Mesenchymal stem cell (in vitro differentiated cells and primary cell): ENCODE measurements around the gene PRIM2.
"Not testable (repeated sequence)": the region's sequence is repeated elsewhere in the genome, so short reads cannot be mapped to it uniquely, and the experiment has no call there.

Experiments used
- DNase-seq: peaks from one replicate; pipeline ENCODE4 v3.0.0-alpha.2; 2013
- H2AFZ ChIP-seq: one replicate; pipeline ENCODE4 v1.6.1; 2013; ENCODE audit warnings: low read depth, mild to moderate bottlenecking, control low read depth, inconsistent platforms, low read length, moderate library complexity
- H2AK5ac ChIP-seq: 2 replicates; pipeline ENCODE4 v1.6.1; 2013; ENCODE audit warnings: low read length, moderate library complexity, mild to moderate bottlenecking, inconsistent platforms; ENCODE audit not compliant: severe bottlenecking
- H2BK120ac ChIP-seq: one replicate; pipeline ENCODE4 v1.6.1; 2013; ENCODE audit warnings: low read depth, mild to moderate bottlenecking, inconsistent platforms, low read length, moderate library complexity
- H2BK12ac ChIP-seq, 2 experiments: one replicate each; pipeline ENCODE4 v1.6.1; 2013; ENCODE audit warnings: inconsistent platforms in 2 of 2, low read length in 2 of 2, mild to moderate bottlenecking in 2 of 2, moderate library complexity in 2 of 2, control low read depth in 1 of 2
- H2BK15ac ChIP-seq: one replicate; pipeline ENCODE4 v1.6.1; 2013; ENCODE audit warnings: mild to moderate bottlenecking, low read depth, inconsistent platforms; ENCODE audit not compliant: poor library complexity, severe bottlenecking
- H2BK5ac ChIP-seq: 2 replicates; pipeline ENCODE4 v1.6.1; 2013; ENCODE audit warnings: low read depth, mild to moderate bottlenecking, low read length, control low read depth, inconsistent platforms; ENCODE audit not compliant: poor library complexity, severe bottlenecking
- H3K14ac ChIP-seq, 2 experiments: one replicate each; pipeline ENCODE4 v1.6.1; 2013; ENCODE audit warnings: inconsistent platforms in 2 of 2, low read length in 2 of 2, control low read depth in 1 of 2, mild to moderate bottlenecking in 1 of 2, moderate library complexity in 1 of 2
- H3K18ac ChIP-seq, 2 experiments: one replicate each; pipeline ENCODE4 v1.6.1; 2013; ENCODE audit warnings: inconsistent platforms in 2 of 2, low read length in 2 of 2, control low read depth in 1 of 2, low read depth in 1 of 2, mild to moderate bottlenecking in 1 of 2
- H3K23ac ChIP-seq, 2 experiments: one replicate each; pipeline ENCODE4 v1.6.1; 2013; ENCODE audit warnings: inconsistent platforms in 2 of 2, low read length in 2 of 2, mild to moderate bottlenecking in 2 of 2, moderate library complexity in 2 of 2, control low read depth in 1 of 2
- H3K27ac ChIP-seq: 2 replicates; pipeline ENCODE4 v1.5.1; 2013; ENCODE audit warnings: mild to moderate bottlenecking, moderate library complexity, low read length, control low read depth, inconsistent platforms; ENCODE audit not compliant: poor library complexity, severe bottlenecking
- H3K27me3 ChIP-seq, 2 experiments: 2 replicates each; pipeline versions ENCODE4 v1.6.1 to v1.7.0; 2013; ENCODE audit warnings: low read length in 2 of 2, mild to moderate bottlenecking in 2 of 2, moderate library complexity in 2 of 2, control low read depth in 1 of 2, inconsistent platforms in 1 of 2; ENCODE audit not compliant: control insufficient read depth in 1 of 2, insufficient read depth in 1 of 2
- H3K36me3 ChIP-seq, 2 experiments: 2 replicates each; pipeline versions ENCODE4 v1.6.1 to v1.7.0; 2013; ENCODE audit warnings: low read length in 2 of 2, control low read depth in 1 of 2, inconsistent platforms in 1 of 2, low read depth in 1 of 2, mild to moderate bottlenecking in 1 of 2; ENCODE audit not compliant: insufficient read depth in 2 of 2, control insufficient read depth in 1 of 2
- H3K4ac ChIP-seq, 2 experiments: one replicate each; pipeline ENCODE4 v1.6.1; 2013; ENCODE audit warnings: inconsistent platforms in 2 of 2, low read length in 2 of 2, mild to moderate bottlenecking in 2 of 2, moderate library complexity in 2 of 2, control low read depth in 1 of 2, low read depth in 1 of 2
- H3K4me1 ChIP-seq: 2 replicates; pipeline ENCODE4 v1.6.1; 2013; ENCODE audit warnings: low read depth, low read length, control low read depth; ENCODE audit not compliant: control insufficient read depth, insufficient read depth
- H3K4me2 ChIP-seq: 2 replicates; pipeline ENCODE4 v1.6.1; 2013; ENCODE audit warnings: low read length, mild to moderate bottlenecking, inconsistent platforms; ENCODE audit not compliant: poor library complexity, severe bottlenecking
- H3K4me3 ChIP-seq, 2 experiments: 2 replicates each; pipeline versions ENCODE4 v1.5.1 to v1.7.0; 2013; ENCODE audit warnings: low read length in 2 of 2, mild to moderate bottlenecking in 2 of 2, control low read depth in 1 of 2, low read depth in 1 of 2; ENCODE audit not compliant: insufficient read depth in 1 of 2
- H3K79me1 ChIP-seq: replicated peaks from 2 replicates; pipeline ENCODE4 v1.6.1; 2013; ENCODE audit warnings: mild to moderate bottlenecking, control low read depth, low read length, inconsistent platforms; ENCODE audit not compliant: poor library complexity, severe bottlenecking
- H3K9ac ChIP-seq: 2 replicates; pipeline ENCODE4 v1.7.0; 2013; ENCODE audit warnings: mild to moderate bottlenecking, low read length, moderate library complexity
- H3K9me3 ChIP-seq: 2 replicates; pipeline ENCODE4 v1.7.0; 2013; ENCODE audit warnings: mild to moderate bottlenecking, low read length; ENCODE audit not compliant: control insufficient read depth
- H4K8ac ChIP-seq: one replicate; pipeline ENCODE4 v1.6.1; 2013; ENCODE audit warnings: inconsistent platforms, mild to moderate bottlenecking, low read length, moderate library complexity
- H4K91ac ChIP-seq: one replicate; pipeline ENCODE4 v1.6.1; 2013; ENCODE audit warnings: mild to moderate bottlenecking, low read length, inconsistent platforms
- WGBS: methylation state at CpG from one replicate; pipeline ENCODE4 v1.1.7; 2013; ENCODE audit warnings: mixed read lengths; 5-methylcytosine and 5-hydroxymethylcytosine counted together

PRIM2 gene

DNA sequence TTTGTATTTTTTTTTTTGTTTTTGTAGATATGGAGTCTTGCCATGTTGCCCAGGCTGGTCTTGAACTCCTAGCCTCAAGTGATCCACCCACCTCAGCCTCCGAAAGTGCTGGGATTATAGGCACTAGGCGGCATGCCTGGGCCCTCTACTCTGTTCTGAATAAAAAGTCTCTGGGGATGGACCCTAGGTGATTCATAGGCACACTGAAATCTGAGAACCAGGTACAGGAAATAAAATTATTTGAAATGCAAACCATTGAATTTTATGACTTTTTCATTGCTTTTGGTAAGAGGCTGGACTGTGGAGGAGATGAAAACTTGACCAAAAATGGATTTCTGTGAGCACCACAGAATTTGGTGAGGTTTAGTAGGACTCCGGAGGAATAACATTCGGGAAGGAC lies 117.5 kb downstream of the PRIM2 start:
- no peak overlapping the region for H2AFZ ChIP-seq
- no peak overlapping the region for H3K4ac ChIP-seq
- H2AK5ac ChIP-seq, result no peak overlapping the region
- H3K9me3 ChIP-seq, result no peaks in the 10 kb centered on the region
- no peaks in the 10 kb centered on the region for H3K4me1 ChIP-seq
- H3K27me3 ChIP-seq, result no peaks in the 10 kb centered on the region
- no peak overlapping the region for H3K9ac ChIP-seq
- no peak overlapping the region for H3K4me3 ChIP-seq
- H4K91ac ChIP-seq, result no peak overlapping the region
- no peak overlapping the region for H4K8ac ChIP-seq
- 92% methylated on average over 4 of the region's 4 CpGs for WGBS
- H2BK120ac ChIP-seq, result no peak overlapping the region
- H2BK12ac ChIP-seq, result no peak overlapping the region
- H3K23ac ChIP-seq, result no peak overlapping the region
- peaks cover 4% of the 10 kb centered on the region for H3K79me1 ChIP-seq
- H3K27ac ChIP-seq, result no peak overlapping the region
- H3K4me2 ChIP-seq, result no peak overlapping the region
- no peak for DNase-seq
- no peak overlapping the region for H3K14ac ChIP-seq
- H3K36me3 ChIP-seq, result no peaks in the 10 kb centered on the region
- H2BK15ac ChIP-seq, result no peak overlapping the region
- no peak overlapping the region for H3K18ac ChIP-seq
- H2BK5ac ChIP-seq, result no peak overlapping the region

DNA sequence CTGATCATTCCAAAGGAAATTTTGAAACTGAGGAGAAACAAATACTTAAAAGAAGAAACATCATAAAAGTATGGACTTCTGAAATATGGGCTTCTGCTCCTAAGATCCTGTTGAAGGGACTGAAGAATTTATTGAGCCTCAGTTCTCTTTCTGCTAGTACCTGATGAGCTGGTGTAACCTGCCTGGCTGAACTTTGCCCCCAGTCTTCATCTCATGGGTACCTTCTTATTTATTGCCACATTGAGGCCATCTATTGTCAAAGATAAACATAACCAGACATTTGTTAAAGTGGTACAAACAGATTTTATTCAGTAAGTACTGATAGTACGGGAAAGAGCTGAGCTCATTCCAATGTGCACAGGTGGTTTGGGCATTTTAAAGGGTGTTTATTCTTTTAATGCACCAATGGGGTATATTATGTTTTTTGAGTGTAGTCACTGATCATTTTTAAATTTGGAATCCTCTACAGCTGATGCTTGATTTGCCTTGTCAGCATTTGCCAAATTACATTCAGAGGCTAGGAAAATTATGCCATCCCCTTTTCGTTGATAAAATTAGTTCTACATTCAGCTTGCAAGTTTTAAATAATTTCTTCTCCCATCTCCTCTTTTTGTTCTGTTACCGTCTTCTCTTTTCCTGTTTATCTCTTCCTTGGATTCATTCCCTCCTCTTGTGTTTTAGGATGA lies 118.2 kb downstream of the PRIM2 start:
- no peak overlapping the region for H2BK15ac ChIP-seq
- H3K36me3 ChIP-seq, result no peaks in the 10 kb centered on the region
- no peak overlapping the region for H4K91ac ChIP-seq

DNA sequence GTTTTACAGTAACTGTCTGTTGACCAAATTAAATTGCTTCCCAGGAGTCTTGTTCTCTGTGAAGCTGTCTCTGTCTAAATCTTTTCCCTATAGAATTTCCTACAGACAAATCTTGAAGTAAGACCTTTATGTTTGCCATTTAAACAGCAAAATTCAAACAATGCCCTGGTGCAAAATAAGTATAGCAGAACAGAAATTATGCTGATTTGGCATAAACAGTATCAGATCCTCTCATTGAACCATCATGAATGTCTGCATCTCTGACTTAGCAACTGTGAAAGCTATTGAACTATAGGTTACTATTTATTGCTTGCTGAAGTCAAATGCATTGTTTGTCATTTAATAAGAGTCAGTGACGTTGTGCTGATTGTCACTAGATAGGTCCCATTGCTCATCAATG lies 123.3 kb downstream of the PRIM2 start:
- not testable (repeated sequence) for H3K79me1 ChIP-seq, H2AK5ac ChIP-seq

More for the DNA sequence above, 118.2 kb downstream of the PRIM2 start:
- Histone ChIP-seq H2AK5ac (no peak overlapping the region), H3K4me3 (no peak overlapping the region), H2BK5ac (no peak overlapping the region), H3K4me2 (no peak overlapping the region), H4K8ac (no peak overlapping the region), H3K23ac (no peak overlapping the region), H2BK12ac (no peak overlapping the region), H3K18ac (no peak overlapping the region), H3K9ac (no peak overlapping the region), H2AFZ (no peak overlapping the region), H3K27me3 (no peaks in the 10 kb centered on the region), H3K9me3 (no peaks in the 10 kb centered on the region), H3K27ac (no peak overlapping the region), H3K4me1 (no peaks in the 10 kb centered on the region), H3K79me1 (peaks cover 4% of the 10 kb centered on the region), H2BK120ac (no peak overlapping the region), H3K14ac (no peak overlapping the region), H3K4ac (no peak overlapping the region)
- 92% methylated on average over 2 of the region's 3 CpGs for WGBS
- DNase-seq, result no peak

DNA sequence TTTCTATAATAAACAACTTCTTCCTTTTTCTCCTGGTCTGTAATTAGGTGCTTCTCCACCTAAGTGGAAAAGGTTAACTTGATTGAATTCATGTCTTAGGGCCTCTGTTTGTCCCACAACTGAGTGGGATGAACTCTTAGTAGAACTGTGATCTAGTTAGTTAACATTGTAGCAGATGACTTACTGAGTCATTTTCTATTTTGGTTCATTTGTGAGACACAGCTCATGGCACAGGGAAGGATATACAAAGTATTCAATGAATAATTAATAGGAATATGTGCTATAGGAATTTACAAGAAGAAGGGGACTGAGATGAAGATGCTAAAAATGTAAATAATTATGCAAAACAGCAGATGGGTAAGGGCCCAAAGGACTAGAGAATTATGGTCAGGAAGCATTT lies 124.7 kb downstream of the PRIM2 start:
- not testable (repeated sequence) for H3K14ac ChIP-seq, H3K4me2 ChIP-seq, H3K18ac ChIP-seq, H3K23ac ChIP-seq, H2BK120ac ChIP-seq, H2BK12ac ChIP-seq, H3K27me3 ChIP-seq, H3K36me3 ChIP-seq, H2BK5ac ChIP-seq, DNase-seq, H3K9ac ChIP-seq, H3K4me3 ChIP-seq, H2AFZ ChIP-seq, H3K27ac ChIP-seq, H3K4ac ChIP-seq, H4K8ac ChIP-seq, H3K9me3 ChIP-seq, H2AK5ac ChIP-seq, H4K91ac ChIP-seq, H3K79me1 ChIP-seq, H3K4me1 ChIP-seq, H2BK15ac ChIP-seq

More for the DNA sequence above, 123.3 kb downstream of the PRIM2 start:
- not testable (repeated sequence) for H3K27ac ChIP-seq, H2BK120ac ChIP-seq, H2AFZ ChIP-seq, H3K9ac ChIP-seq, H3K9me3 ChIP-seq, H4K8ac ChIP-seq, H3K23ac ChIP-seq, H2BK5ac ChIP-seq, H4K91ac ChIP-seq, DNase-seq, H2BK15ac ChIP-seq, H3K36me3 ChIP-seq, H3K4ac ChIP-seq, H3K27me3 ChIP-seq, H3K14ac ChIP-seq, H3K4me3 ChIP-seq, H3K4me2 ChIP-seq, H2BK12ac ChIP-seq, H3K18ac ChIP-seq, H3K4me1 ChIP-seq
- 88% methylated on average over 1 of the region's 1 CpG for WGBS
